ENCODE data around the gene DNMT3L. TPM values are rescaled to one million over a fixed set of nuclear protein-coding genes. Genes with fewer than 3 reads are reported as not detected.
A peak's percentile ranks its signal among the peaks of the same experiment; 100 is the strongest.
"Not testable (repeated sequence)": the region's sequence is repeated elsewhere in the genome, so short reads cannot be mapped to it uniquely, and the experiment has no call there.

DNMT3L gene
- total RNA-seq, 1 donor from 2014 or later = not detected

DNA sequence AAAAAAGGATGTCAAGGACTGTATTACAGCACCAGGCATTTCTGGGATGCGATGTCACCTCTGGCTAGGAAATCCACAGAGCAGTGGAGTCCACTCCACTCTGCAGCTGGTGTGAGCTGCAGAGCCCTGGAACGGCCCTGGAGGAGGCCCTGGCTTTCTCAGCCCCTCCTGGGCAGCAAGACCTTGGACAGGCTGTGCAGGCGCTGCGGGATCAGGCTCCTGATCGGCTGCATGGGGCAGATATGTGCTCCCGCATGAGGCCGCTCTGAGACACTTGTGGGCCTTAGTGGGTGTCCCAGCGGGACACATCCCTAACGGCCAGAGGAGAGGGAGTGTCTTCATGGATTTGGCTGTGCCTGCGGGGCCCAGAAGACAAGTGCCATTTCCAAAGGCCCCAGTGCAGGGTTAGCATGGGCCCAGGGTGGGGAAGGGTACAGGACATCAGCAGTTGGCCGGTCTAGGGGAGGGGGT lies 6.2 kb downstream of the DNMT3L start:
- DNase-seq (peak; percentile 20), ATAC-seq (no peak)
- Histone ChIP-seq H3K36me3 (no peaks in the 10 kb centered on the region), H3K4me1 (peaks cover 12% of the 10 kb centered on the region), H3K27me3 (ENCODE audit: low read depth) (peaks cover 5% of the 10 kb centered on the region), H3K9me3 (no peaks in the 10 kb centered on the region), H3K4me3 (no peak overlapping the region), H3K27ac (no peak overlapping the region)
- intact Hi-C loops (cut with DNase I) = no loop called here
- TF ChIP-seq, protein P1, sequence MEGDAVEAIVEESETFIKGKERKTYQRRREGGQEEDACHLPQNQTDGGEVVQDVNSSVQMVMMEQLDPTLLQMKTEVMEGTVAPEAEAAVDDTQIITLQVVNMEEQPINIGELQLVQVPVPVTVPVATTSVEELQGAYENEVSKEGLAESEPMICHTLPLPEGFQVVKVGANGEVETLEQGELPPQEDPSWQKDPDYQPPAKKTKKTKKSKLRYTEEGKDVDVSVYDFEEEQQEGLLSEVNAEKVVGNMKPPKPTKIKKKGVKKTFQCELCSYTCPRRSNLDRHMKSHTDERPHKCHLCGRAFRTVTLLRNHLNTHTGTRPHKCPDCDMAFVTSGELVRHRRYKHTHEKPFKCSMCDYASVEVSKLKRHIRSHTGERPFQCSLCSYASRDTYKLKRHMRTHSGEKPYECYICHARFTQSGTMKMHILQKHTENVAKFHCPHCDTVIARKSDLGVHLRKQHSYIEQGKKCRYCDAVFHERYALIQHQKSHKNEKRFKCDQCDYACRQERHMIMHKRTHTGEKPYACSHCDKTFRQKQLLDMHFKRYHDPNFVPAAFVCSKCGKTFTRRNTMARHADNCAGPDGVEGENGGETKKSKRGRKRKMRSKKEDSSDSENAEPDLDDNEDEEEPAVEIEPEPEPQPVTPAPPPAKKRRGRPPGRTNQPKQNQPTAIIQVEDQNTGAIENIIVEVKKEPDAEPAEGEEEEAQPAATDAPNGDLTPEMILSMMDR (IDR thresholded peaks at IDR 0.05) = no peak

- Histone ChIP-seq H3K4me1 (peaks cover 12% of the 10 kb centered on the region), H3K27ac (no peak overlapping the region), H3K27me3 (ENCODE audit: low read depth) (peaks cover 5% of the 10 kb centered on the region), H3K4me3 (no peak overlapping the region), H3K9me3 (no peaks in the 10 kb centered on the region), H3K36me3 (no peaks in the 10 kb centered on the region)
- DNase-seq (peak; percentile 48), ATAC-seq (peak; percentile 9 to 45)
- intact Hi-C loops (cut with DNase I) = no loop called here
- TF ChIP-seq, protein P1 (IDR thresholded peaks at IDR 0.05) = no peak
Observed at GRCh38 chr21:44253832-44254710, 7.6 kb downstream of the DNMT3L start.

DNA sequence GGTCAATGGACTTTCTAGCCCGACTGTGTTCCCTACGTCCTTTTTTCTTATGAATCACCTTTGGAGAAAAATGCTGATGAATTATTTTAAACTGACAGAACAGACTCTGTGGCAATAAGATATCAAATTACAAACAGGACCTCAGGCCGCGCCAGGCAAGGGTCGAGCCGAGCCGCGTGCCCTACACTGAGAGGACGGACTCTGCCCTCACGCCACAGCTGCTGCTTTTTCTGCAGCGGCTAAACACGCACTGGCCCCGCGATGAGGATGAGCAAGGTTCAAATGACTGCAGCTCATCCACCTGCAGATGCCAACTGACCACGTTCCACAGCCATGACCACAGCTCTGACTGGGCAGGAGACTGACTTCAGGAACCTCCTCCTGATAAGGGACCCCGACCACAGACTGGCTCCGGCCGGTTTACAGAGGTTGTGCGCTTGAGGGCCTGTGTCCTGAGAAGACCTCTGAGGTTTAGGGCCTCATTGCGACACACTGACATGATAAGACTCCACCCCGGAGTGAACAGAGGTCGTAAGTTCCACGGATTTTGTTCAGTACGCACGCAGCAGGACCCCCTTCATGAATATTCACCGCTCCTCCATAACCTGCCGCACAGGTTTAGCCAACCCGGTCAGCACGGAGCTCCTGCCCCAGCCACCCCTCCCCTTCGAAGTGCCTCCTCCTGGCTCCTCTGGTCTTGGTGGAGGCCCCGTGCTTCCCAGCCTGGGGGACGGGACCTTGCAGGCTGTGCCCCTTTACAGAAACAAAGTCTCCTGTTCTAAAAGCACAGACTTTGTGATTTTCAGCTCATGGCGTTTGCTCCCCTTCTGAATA lies 12.3 kb downstream of the DNMT3L start:
- DNase-seq; H3K4me1 ChIP-seq; H3K36me3 ChIP-seq; H3K27ac ChIP-seq; H3K9me3 ChIP-seq; intact Hi-C loops (cut with DNase I); H3K4me3 ChIP-seq; H3K27me3 ChIP-seq (ENCODE audit: low read depth); ATAC-seq: not testable (repeated sequence)

DNA sequence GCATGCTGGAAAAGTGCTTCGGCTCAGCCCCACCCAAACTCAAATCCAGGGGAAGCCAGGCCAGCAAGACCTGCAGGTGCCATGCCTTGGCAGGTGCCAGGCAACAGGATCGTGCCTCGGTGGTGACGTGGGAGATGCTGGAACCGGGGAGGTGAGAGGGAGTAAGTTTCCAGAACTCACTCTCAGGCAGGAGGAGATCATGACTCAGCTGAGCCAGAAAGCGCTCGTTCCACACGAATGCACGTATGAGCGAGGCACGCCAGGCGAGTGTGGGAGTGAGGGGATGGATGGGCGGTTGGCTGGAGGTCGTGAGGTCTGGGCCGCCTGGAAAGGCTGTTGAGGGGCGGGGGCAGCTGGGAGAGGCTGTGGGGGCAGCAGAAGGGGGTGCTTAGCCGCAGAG lies 13.8 kb downstream of the DNMT3L start:
- intact Hi-C loops (cut with DNase I) = not testable (repeated sequence)

DNA sequence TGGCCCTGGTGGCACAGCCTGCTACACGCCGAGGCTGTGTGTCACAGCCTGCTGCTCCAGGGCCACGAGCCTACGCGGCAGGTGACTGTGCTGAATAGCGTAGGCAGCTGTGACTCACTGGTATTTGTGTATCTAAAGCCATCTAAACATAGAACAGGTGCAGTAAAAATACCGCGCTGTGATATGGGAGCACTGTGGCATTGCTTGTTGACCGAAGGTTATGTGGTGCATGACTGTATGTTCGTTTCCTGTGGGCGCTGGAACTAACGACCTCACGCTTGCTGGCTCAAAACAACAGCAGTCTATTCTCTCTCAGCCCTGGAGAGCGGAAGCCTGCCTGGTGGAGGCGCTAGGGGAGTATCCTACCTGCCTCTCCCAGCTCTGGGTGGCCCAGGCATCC lies 17.7 kb downstream of the DNMT3L start:
- H3K4me1 ChIP-seq; DNase-seq; H3K36me3 ChIP-seq; H3K27me3 ChIP-seq (ENCODE audit: low read depth); H3K9me3 ChIP-seq; H3K27ac ChIP-seq; H3K4me3 ChIP-seq; intact Hi-C loops (cut with DNase I): not testable (repeated sequence)
- ATAC-seq = peak in 1 of 2 donors; percentile 2

More for the DNA sequence above, 13.8 kb downstream of the DNMT3L start:
- DNase-seq; H3K4me1 ChIP-seq; H3K27ac ChIP-seq; H3K27me3 ChIP-seq (ENCODE audit: low read depth); ATAC-seq; H3K4me3 ChIP-seq; H3K9me3 ChIP-seq; H3K36me3 ChIP-seq: not testable (repeated sequence)

- H3K4me1 ChIP-seq; H3K27ac ChIP-seq; H3K36me3 ChIP-seq; DNase-seq; intact Hi-C loops (cut with DNase I); H3K27me3 ChIP-seq (ENCODE audit: low read depth); H3K9me3 ChIP-seq; H3K4me3 ChIP-seq: not testable (repeated sequence)
- ATAC-seq = peak; percentile 57 to 72
Observed at GRCh38 chr21:44241281-44241680, 20.4 kb downstream of the DNMT3L start.

DNA sequence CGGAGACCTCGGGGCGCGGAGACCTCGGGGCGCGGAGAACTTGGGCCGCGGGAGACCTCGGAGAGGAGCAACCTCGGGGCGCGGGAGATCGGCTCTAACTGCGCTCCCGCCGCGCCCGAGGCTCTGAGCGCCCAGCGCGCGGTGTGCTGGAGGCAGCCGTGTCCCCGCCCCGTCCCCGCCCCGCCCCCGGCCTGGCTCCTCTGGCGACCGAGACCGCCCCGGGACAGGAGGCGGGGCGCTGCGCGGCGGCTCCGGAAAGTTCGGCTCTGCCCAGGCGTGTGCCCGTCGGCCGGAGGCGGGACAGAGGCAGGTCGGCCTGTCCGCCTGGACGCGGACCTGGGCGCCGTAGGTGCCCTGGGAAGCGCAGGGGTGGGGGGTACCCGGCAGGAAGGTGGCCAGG lies 20.9 kb downstream of the DNMT3L start, which contains the start of gene ICOSLG:
Gene ICOSLG, minus strand, starts transcription at position 102 of the 400 bp plus-strand sequence. CDS start 126 bp downstream, outside the sequence.
- H3K27me3 ChIP-seq (ENCODE audit: low read depth); DNase-seq; H3K4me3 ChIP-seq; H3K4me1 ChIP-seq; H3K27ac ChIP-seq; H3K36me3 ChIP-seq; intact Hi-C loops (cut with DNase I); H3K9me3 ChIP-seq: not testable (repeated sequence)
- peak; percentile 92 to 95 for ATAC-seq

DNA sequence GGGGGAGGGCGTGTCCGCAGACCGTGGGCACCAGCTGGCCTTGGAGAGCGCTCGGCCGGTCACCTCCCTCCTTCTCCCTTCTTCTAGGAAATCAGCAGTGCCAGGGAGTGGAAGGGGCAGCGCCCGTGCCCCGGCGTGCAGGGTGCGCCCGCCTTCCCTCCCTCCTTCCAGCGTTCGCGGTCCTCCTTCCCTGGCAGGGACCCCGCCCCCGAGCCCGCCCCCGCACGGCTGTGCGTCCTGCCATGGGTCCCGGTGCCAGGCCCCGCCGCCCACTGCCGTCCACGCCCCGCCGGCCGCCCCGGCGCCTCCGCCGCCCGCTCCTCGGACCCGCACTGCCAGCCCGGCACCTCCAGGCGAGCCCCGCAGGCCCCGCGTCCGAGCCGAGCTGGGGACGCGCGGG lies 21.3 kb downstream of the DNMT3L start:
- DNase-seq; H3K36me3 ChIP-seq; intact Hi-C loops (cut with DNase I); H3K27ac ChIP-seq; H3K4me3 ChIP-seq; H3K27me3 ChIP-seq (ENCODE audit: low read depth); H3K4me1 ChIP-seq; H3K9me3 ChIP-seq: not testable (repeated sequence)
- ATAC-seq = peak; percentile 73 to 77

DNA sequence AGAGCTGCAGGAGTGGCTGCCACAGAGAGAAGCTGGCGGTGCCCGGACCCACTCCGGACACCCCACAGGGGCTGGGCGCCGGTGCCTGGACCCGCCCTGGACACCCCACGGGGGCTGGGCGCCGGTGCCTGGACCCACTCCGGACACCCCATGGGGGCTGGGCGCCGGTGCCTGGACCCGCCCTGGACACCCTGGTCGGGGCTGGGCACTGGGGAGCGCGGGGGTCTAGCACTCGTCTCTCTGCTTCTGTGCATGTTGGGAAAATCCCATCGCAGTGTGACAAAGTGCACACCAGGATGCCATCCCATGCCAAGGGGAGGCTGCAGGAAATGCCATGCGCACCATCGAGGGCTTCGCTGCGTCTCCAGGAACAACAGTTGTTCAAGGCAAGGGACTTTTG lies 32.1 kb downstream of the DNMT3L start:
- intact Hi-C loops (cut with DNase I); H3K4me1 ChIP-seq; H3K27ac ChIP-seq; H3K4me3 ChIP-seq; H3K9me3 ChIP-seq; ATAC-seq; DNase-seq; H3K27me3 ChIP-seq (ENCODE audit: low read depth); H3K36me3 ChIP-seq: not testable (repeated sequence)

- ATAC-seq; H3K4me3 ChIP-seq; intact Hi-C loops (cut with DNase I); DNase-seq; H3K27me3 ChIP-seq (ENCODE audit: low read depth); H3K36me3 ChIP-seq; H3K27ac ChIP-seq; H3K9me3 ChIP-seq; H3K4me1 ChIP-seq: not testable (repeated sequence)
Observed at GRCh38 chr21:44228109-44228508, 33.6 kb downstream of the DNMT3L start.

DNA sequence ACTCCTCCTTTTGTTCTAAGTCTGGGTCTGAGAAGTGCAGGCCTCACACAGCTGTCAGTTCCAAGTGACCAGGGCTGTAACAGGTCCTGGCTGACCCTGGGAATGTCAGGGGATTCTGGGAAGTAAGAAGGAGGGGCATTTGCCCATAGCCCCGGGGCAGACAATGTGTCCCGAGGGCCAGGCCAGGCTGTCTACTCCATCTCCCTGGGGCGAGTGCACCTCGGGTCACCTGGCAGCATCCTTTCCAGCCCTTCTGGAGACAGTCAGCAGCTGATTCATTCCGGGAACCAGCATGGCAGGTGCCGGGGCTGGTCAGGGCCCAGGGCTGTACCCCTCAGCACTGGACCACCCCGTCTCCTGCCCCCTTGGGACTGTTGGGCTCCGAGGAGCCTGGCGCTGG lies 34.1 kb downstream of the DNMT3L start:
- H3K27me3 ChIP-seq (ENCODE audit: low read depth); H3K27ac ChIP-seq; DNase-seq; H3K9me3 ChIP-seq; intact Hi-C loops (cut with DNase I); H3K4me1 ChIP-seq; ATAC-seq; H3K36me3 ChIP-seq; H3K4me3 ChIP-seq: not testable (repeated sequence)
